Limb (tissue), 2 donors: ENCODE results near the gene G6PD.
"Not testable (repeated sequence)": the region's sequence is repeated elsewhere in the genome, so short reads cannot be mapped to it uniquely, and the experiment has no call there.

Experiments used
- DNase-seq, 2 donors: peaks; one replicate each; pipeline ENCODE4 v3.0.0-alpha.2; 2016; ENCODE audit errors: extremely low spot score in 2 of 2

G6PD gene

DNA sequence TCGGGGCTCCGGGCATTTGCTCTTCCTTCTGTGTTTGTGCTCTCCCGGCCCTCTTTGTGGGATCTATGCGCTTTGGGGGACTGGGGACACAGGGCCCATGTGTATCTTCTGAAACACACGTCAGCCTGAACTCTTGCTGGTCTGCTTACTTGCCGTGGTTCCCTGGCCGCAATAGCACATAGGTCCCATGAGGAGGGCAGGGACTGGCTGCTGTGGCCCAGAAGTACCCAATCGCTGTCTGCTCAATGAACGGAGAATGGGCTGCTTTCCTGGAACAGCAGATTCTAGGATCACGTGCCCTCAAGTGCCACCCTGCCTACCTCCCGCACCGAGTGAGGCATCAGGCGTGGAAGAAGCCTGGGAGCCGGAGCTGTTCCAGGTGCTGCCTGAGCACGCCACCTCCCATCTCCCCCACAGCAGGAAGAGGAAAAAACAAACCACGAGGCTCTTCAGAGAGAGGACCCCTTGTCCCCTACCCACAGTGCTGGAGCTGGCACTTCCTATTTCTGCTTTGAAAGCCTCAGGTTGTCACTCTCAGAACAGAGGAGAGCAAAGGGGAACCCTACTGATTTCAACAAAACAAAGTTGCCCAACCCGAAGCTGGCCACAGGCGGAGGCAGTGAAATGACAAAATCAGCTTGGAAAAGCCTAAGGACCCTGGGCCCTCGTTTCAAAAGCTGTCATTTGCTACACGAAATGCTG is 3.8 kb downstream of the G6PD start:
- DNase-seq: no peak

DNA sequence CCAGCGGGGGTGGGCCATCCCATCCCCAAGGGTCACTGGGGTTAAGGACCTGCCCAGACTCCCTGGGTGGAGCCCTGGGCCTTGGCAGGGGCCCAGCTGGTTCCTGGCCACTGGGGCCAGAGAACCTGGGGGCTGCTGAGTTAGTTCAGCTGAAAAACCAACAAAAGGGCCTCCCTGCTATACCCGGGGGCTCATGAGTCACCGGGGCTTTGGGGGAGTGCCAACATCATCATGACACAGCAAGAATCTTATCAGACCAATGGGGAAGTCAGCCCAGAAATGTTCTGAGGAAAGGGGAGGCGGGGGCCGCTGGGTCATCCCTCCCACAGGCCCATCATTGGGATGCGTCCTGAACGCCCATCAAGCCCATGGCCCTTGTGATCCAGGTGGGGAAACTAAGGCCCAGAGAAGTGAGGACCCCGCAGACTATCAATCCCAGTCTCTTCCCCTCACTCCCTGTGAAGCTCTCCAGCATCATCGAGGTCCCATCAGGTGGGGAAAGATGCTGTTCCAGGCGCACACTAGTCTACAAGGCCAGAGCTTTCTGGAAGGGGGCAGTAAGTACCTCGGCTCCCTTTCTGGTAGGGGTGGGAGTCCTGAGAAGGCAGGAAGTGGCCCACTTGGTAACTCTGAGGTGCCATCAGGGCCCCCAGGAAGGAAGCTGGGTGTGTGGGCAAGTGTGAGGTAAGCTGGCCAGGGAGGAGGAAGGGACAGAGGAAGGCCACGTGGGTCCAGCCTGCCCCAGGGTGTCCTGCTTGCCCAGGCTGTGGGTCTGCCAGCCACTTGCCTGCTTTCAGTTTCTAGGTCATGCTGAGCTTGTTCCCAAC is 4.5 kb downstream of the G6PD start:
- no peak for DNase-seq

GRCh38 chrX:154541589-154541895 is 5.1 kb downstream of the G6PD start:
- no peak for DNase-seq

DNA sequence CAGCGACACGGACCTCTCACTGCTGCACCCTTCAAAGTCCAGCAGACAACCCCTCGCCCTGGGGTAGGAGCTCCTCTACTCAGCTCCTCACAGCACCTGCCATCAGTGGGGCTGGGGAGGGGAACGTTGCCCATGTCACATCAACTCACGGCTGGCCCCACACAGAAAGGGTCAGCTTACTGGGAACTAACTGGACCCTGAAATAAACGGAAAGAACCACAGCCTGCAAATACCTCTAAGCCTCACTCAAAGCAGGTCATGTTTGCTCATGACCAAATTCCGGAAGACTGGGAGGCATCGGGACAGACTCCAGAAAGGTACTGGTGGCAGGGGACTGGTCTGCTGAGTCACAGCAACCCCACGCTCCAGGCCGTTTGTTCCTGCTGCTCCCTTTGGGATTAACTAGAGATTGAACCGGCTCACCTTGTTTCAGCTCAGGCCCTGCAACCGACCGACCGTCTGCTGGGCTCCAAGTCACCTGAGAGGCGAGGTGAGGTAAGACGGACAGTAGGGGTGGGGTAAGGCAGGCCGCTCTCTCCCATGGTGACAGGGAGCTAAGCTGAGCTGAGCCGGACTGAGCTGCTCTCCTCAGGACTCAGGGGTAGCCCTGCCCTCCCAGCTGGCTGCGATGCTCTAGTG is 5.6 kb downstream of the G6PD start:
- no peak for DNase-seq

- DNase-seq: not testable (repeated sequence)
Measured at GRCh38 chrX:154540365-154540764, 6.3 kb downstream of the G6PD start.

GRCh38 chrX:154539077-154539476 is 7.6 kb downstream of the G6PD start:
- no peak for DNase-seq

- no peak for DNase-seq
Measured at GRCh38 chrX:154535892-154536291, 10.8 kb downstream of the G6PD start.

DNA sequence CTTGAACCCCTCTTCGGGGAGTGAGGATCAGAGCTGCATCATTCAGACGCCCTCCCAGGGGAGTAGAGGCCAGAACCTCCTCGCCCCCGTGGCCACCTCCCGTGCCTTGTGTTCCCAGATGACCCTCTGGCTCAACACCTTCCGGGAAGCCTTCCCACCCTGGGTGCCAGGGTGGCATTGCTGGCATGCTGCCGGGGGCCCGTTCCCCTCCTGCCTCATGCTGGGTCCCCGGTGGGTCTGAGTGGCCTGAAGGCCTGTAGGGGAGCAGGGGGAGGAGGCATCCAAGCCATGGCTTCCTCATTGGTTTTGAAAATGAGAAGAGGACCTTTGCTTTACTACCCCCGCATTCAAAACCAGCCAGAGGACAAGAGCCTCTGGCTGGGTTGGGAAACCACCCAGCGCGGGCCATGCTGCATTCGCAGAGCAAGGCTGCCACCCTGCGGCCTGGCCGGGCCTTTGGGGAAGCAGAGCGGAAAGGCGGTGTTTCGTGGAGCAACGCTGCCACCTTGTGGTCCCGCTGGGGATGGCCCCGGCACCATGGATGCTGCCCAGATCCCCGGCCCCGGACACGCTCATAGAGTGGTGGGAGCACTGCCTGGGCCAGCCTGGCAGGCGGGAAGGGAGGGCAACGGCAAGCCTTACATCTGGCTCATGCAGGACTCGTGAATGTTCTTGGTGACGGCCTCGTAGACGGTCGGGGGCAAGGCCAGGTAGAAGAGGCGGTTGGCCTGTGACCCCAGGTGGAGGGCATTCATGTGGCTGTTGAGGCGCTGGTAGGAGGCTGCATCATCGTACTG is 11.9 kb downstream of the G6PD start:
- peak; percentile 72 to 90 for DNase-seq

DNA sequence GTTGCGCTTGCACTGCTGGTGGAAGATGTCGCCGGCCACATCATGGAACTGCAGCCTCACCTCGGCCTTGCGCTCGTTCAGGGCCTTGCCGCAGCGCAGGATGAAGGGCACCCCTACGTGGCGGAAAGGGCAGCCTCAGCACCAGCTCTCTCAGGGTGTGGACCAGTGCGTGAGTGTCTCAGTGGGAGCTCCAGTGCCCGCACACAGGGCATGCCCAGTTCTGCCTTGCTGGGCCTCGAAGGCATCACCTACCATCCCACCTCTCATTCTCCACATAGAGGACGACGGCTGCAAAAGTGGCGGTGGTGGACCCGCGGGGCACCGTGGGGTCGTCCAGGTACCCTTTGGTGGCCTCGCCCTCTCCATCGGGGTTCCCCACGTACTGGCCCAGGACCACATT is 14.0 kb downstream of the G6PD start:
- no peak for DNase-seq

DNA sequence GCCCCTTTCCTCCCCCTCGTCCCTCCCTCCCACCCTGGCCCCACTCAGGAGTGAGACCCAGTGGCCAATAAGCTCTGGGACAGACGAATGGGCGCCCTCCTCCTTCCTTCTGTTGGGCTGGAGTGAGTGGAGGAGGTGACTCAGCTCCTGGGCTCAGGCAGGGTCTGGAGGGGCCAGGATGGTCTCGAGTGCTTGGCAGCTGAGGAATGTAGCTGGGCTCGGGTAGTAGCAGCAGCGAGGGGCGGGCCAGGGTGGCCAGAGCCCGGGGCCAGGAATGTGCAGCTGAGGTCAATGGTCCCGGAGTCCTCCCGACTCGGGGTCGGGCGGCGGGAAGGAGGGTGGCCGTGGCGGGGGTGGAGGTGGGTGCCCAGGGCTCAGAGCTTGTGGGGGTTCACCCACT is 15.0 kb downstream of the G6PD start:
- no peak for DNase-seq

- no peak for DNase-seq
Measured at GRCh38 chrX:154530286-154530685, 16.4 kb downstream of the G6PD start.

GRCh38 chrX:154529206-154529612 is 17.4 kb downstream of the G6PD start:
- no peak for DNase-seq

DNA sequence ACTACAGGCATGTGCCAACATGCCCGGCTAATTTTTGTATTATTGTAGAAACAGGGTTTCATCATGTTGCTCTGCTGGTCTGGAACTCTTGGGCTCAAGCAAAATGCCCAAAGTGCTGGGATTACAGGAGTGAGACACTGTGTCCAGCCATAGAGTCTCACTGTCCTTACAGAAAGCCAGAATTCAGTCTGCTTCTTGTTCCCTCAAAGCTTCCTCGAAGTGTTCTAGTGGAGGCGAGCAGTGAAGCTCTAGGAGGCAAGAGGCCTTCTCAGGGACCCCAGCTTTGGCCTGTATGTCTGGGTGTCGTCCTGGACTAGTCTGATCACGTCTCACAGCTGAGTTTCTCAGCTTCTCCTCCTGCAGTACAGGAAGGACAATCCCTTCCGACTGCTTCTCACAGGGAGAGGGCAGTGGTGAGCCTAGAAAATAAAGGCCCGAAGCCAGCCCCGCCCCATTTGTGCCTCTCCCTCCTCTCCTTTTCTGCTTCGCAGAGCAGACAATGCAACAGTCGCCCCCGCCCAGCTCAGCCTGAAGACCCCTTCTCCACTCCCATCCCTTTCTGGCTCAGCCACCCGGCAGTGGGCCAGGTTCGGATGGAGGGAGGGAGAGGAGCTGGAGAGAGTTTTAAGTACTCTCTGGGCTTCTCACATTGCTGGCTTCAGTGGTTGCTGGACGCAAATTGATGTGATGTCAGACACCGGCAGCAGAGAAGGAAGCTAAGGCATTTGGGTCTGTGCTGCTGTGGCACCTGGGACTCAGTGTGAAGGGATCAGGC is 19.6 kb downstream of the G6PD start:
- DNase-seq: peak; percentile 81 to 88

DNA sequence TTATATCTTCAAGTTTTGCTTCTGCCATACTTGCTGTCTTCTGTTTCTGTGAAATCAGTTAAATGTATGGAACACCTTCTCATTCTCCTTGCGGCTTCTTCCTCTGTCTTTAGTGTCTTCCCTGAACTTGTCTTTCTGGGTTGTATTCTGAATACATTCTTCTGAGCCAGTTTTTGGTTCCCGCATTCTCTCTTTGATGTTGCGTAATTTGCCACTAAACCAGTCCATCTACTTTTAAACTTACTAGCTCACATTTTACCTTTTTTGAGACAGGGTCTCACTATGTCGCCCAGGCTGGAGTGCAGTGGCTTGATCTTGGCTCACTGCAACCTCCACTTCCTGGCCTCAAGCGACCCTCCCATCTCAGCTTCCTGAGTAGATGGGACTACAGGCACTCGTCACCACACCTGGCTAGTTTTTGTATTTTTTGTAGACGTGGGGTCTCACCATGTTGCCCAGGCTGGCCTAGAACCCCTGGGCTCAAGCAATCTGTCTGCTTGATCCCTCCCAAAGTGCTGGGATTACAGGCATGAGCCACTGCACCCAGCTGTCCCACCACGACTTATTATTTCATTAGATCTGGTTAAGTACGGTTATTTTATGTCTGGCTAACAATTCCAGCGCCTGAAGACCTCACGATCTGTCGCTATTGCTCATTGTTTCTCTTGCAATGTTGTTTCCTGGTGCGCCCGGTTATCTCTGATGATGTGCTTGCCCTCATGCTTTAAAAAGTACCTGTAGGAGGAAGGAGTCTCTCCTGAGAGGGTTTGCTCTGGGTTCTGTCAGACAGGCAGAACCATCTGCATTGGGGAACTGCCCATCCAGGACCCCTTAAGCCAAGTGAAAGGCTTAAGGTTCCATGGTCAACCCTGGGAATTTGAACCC is 20.8 kb downstream of the G6PD start:
- no peak for DNase-seq

- DNase-seq: no peak
Measured at GRCh38 chrX:154519389-154519788, 27.3 kb downstream of the G6PD start.

DNA sequence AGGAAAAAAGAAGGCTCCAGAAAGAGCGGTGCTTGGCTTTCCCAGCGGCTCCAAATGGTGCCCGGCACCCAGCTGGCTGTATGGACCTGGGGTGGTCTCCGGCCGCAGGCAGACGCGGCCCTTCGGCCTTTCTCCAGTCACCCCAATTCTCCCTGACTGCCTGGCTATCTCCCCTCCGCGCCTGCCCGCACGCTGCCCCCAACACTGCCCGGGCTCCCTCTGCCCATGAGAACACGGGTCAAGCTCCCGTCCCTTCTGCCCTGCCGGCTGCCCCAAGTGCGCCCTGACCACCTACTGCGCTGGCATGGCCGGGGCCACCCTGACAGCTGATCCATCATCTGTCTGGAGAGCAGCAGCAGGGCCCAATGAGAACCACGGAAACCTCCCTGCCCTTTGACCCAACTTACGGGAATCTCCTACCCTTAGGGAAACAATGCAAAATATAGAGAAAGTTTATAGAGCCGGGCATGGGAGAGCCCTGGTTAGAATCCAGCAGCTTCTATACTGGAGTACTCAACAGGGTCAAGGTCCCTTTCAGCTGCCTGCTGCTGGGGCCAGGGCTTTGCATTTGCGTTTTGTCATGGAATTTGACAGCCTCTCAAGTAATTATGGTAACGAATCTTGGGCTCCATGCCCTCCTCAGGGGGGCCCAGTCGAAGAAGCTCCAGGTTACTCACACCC is 29.4 kb downstream of the G6PD start:
- DNase-seq: no peak

GRCh38 chrX:154516656-154517100 is 30.0 kb downstream of the G6PD start:
- peak; percentile 51 to 56 for DNase-seq

GRCh38 chrX:154515966-154516655 is 30.5 kb downstream of the G6PD start, which contains the start of gene FAM3A:
Gene FAM3A, minus strand, starts transcription at chrX:154516232. Its CDS starts 460 bp downstream, at chrX:154515772.
- peak; percentile 89 to 96 for DNase-seq
